SK-N-SH (cell line): ENCODE measurements around the gene SLC45A3. TPM values are rescaled to one million over a fixed set of nuclear protein-coding genes. Genes with fewer than 3 reads are reported as not detected.
A peak's percentile ranks its signal among the peaks of the same experiment; 100 is the strongest.

Experiments
- CTCF ChIA-PET: fragments of 300-600, 350-600 bp; formaldehyde crosslinking; extraction: SDS; loops from one replicate; lab custom pipeline; 2021; lab: Yijun Ruan, JAX
- POLR2A ChIA-PET: fragments of 350-600 bp; sonication (Branson Sonifier 250); formaldehyde crosslinking; extraction: SDS; loops from one replicate; lab custom pipeline; 2020; ENCODE audit warnings: antibody characterized with exemption, inconsistent platforms; lab: Yijun Ruan, JAX
- DNase-seq: peaks from one replicate; pipeline ENCODE4 v3.0.0; 2012
- H2AFZ ChIP-seq: fragments of 200-600 bp; sonication (generic); 2 replicates; pipeline ENCODE4 v1.8.1; 2016; ENCODE audit warnings: antibody characterized with exemption, mild to moderate bottlenecking, low read depth
- H3F3A ChIP-seq: fragments of 200-600 bp; sonication (generic); replicated peaks from 2 replicates; pipeline ENCODE3; 2016; ENCODE audit warnings: antibody characterized with exemption, mild to moderate bottlenecking; ENCODE audit not compliant: insufficient read depth
- H3K27ac ChIP-seq, 2 experiments: fragments of 200-500 bp in 1 of 2; fragments of 200-600 bp in 1 of 2; sonication (Bioruptor generic) in 1 of 2; sonication (generic), shearing (Covaris generic) in 1 of 2; 2 replicates each; pipeline versions ENCODE4 v1.5.1 to v1.6.1; 2014 to 2016; ENCODE audit warnings: low read depth in 2 of 2, inconsistent platforms in 1 of 2, low read length in 1 of 2, mild to moderate bottlenecking in 1 of 2, mixed read lengths in 1 of 2
- H3K27me3 ChIP-seq: fragments of 200-600 bp; sonication (generic), shearing (Covaris generic); 2 replicates; pipeline ENCODE4 v1.6.1; 2016; ENCODE audit warnings: mixed run types; ENCODE audit not compliant: insufficient read depth
- H3K36me3 ChIP-seq, 2 experiments: fragments of 200-500 bp in 1 of 2; fragments of 200-600 bp in 1 of 2; sonication (Bioruptor generic) in 1 of 2; sonication (generic) in 1 of 2; replicated peaks in 1 of 2; 2 replicates each; pipeline versions ENCODE3 to v1.5.1; 2014 to 2016; ENCODE audit warnings: low read length in 1 of 2, mild to moderate bottlenecking in 1 of 2; ENCODE audit not compliant: insufficient read depth in 2 of 2, control insufficient read depth in 1 of 2
- H3K4me1 ChIP-seq, 2 experiments: fragments of 200-500 bp in 1 of 2; fragments of 200-600 bp in 1 of 2; sonication (Bioruptor generic) in 1 of 2; sonication (generic), shearing (Covaris generic) in 1 of 2; 2 replicates each; pipeline versions ENCODE4 v1.5.1 to v1.6.1; 2014 to 2016; ENCODE audit warnings: low read depth in 1 of 2, low read length in 1 of 2, mixed run types in 1 of 2; ENCODE audit not compliant: insufficient read depth in 2 of 2, control insufficient read depth in 1 of 2
- H3K4me2 ChIP-seq: fragments of 200-600 bp; sonication (generic), shearing (Covaris generic); 2 replicates; pipeline ENCODE4 v1.6.1; 2017; ENCODE audit warnings: mixed run types
- H3K4me3 ChIP-seq, 2 experiments: fragments of 200-500 bp in 1 of 2; fragments of 200-600 bp in 1 of 2; sonication (Bioruptor generic) in 1 of 2; sonication (generic), shearing (Covaris generic) in 1 of 2; 2 replicates each; pipeline versions ENCODE4 v1.5.1 to v1.8.1; 2014 to 2016; ENCODE audit warnings: low read depth in 2 of 2, inconsistent platforms in 1 of 2, low read length in 1 of 2, mild to moderate bottlenecking in 1 of 2, mixed read lengths in 1 of 2, moderate library complexity in 1 of 2
- H3K79me2 ChIP-seq: fragments of 200-600 bp; sonication (generic); 2 replicates; pipeline ENCODE4 v1.8.1; 2017; ENCODE audit warnings: mild to moderate bottlenecking; ENCODE audit not compliant: insufficient read depth
- H3K9ac ChIP-seq: fragments of 200-600 bp; sonication (generic); 2 replicates; pipeline ENCODE4 v1.6.1; 2017; ENCODE audit warnings: mixed run types
- H3K9me2 ChIP-seq: fragments of 200-600 bp; sonication (generic); 2 replicates; pipeline ENCODE4 v1.6.1; 2017; ENCODE audit warnings: mixed run types
- H3K9me3 ChIP-seq: fragments of 200-600 bp; sonication (generic); 2 replicates; pipeline ENCODE4 v1.6.1; 2017; ENCODE audit warnings: mixed run types, mild to moderate bottlenecking, moderate library complexity
- H4K20me1 ChIP-seq: fragments of 200-600 bp; sonication (generic); 2 replicates; pipeline ENCODE4 v1.6.1; 2017; ENCODE audit warnings: mild to moderate bottlenecking, mixed run types; ENCODE audit not compliant: insufficient read depth
- CHD2 ChIP-seq: fragments of 150-350 bp; IDR thresholded peaks from 2 replicates; pipeline ENCODE4 v1.6.1; 2018; ENCODE audit warnings: low read length; ENCODE audit not compliant: partially characterized antibody
- ELF1 ChIP-seq: IDR thresholded peaks from 2 replicates; pipeline ENCODE4 v1.4.0; 2012
- EP300 ChIP-seq, 2 experiments: IDR thresholded peaks; 2 replicates each; pipeline versions ENCODE4 v1.4.0 to v1.6.1; 2012; ENCODE audit warnings: borderline replicate concordance in 1 of 2, low read depth in 1 of 2, low read length in 1 of 2
- EZH2phosphoT487 ChIP-seq: fragments of 200-600 bp; sonication (generic); IDR thresholded peaks from 2 replicates; pipeline ENCODE4 v1.6.1; 2017; ENCODE audit warnings: low read depth, mixed run types, mild to moderate bottlenecking, antibody characterized with exemption, moderate library complexity, borderline replicate concordance
- FOSL2 ChIP-seq: IDR thresholded peaks from 2 replicates; pipeline ENCODE4 v1.4.0; 2012; ENCODE audit warnings: low read depth, mild to moderate bottlenecking, moderate library complexity, borderline replicate concordance
- FOXJ3 ChIP-seq: sonication (generic); formaldehyde crosslinking; IDR thresholded peaks from 2 replicates; pipeline ENCODE4 v1.5.1; 2020; ENCODE audit warnings: mild to moderate bottlenecking, missing genetic modification reagents
- GABPA ChIP-seq: IDR thresholded peaks from 2 replicates; pipeline ENCODE4 v1.4.0; 2012; ENCODE audit warnings: low read depth, mild to moderate bottlenecking
- GATA2 ChIP-seq: sonication (generic); formaldehyde crosslinking; IDR thresholded peaks from 2 replicates; pipeline ENCODE4 v1.5.0; 2020; ENCODE audit warnings: mild to moderate bottlenecking, missing genetic modification reagents
- MEF2A ChIP-seq: IDR thresholded peaks from 2 replicates; pipeline ENCODE4 v1.4.0; 2012; ENCODE audit warnings: low read depth, borderline replicate concordance
- MXI1 ChIP-seq: IDR thresholded peaks from 2 replicates; pipeline ENCODE4 v1.6.1; 2012; ENCODE audit warnings: mild to moderate bottlenecking, low read depth, low read length, improper control_type of control experiment
- NFIC ChIP-seq: IDR thresholded peaks from 2 replicates; pipeline ENCODE4 v1.4.0; 2012; ENCODE audit warnings: borderline replicate concordance
- NRF1 ChIP-seq: IDR thresholded peaks from 2 replicates; pipeline ENCODE4 v1.6.1; 2012; ENCODE audit warnings: low read depth, mild to moderate bottlenecking, low read length
- RAD21 ChIP-seq: IDR thresholded peaks from 2 replicates; pipeline ENCODE4 v1.6.1; 2012; ENCODE audit warnings: mild to moderate bottlenecking, low read length
- RCOR1 ChIP-seq: fragments of 150-350 bp; IDR thresholded peaks from 2 replicates; pipeline ENCODE4 v1.6.1; 2017; ENCODE audit warnings: antibody characterized with exemption, low read length
- RFX5 ChIP-seq: IDR thresholded peaks from 2 replicates; pipeline ENCODE4 v1.6.1; 2012; ENCODE audit warnings: mild to moderate bottlenecking, improper control_type of control experiment, low read length
- RXRA ChIP-seq: IDR thresholded peaks from 2 replicates; pipeline ENCODE4 v1.4.0; 2012; ENCODE audit warnings: low read depth, mild to moderate bottlenecking, borderline replicate concordance
- SIN3A ChIP-seq: IDR thresholded peaks from 2 replicates; pipeline ENCODE4 v1.6.1; 2012; ENCODE audit warnings: low read depth, mild to moderate bottlenecking, low read length, moderate library complexity, borderline replicate concordance
- SMC3 ChIP-seq: IDR thresholded peaks from 2 replicates; pipeline ENCODE4 v1.6.1; 2012; ENCODE audit warnings: low read depth, low read length, improper control_type of control experiment
- TAF1 ChIP-seq: IDR thresholded peaks from 2 replicates; pipeline ENCODE4 v1.6.1; 2012; ENCODE audit warnings: low read depth, mild to moderate bottlenecking, low read length, moderate library complexity, borderline replicate concordance
- TCF12 ChIP-seq: IDR thresholded peaks from 2 replicates; pipeline ENCODE4 v1.4.0; 2012
- TEAD4 ChIP-seq: IDR thresholded peaks from 2 replicates; pipeline ENCODE4 v1.4.0; 2012; ENCODE audit warnings: mild to moderate bottlenecking, borderline replicate concordance; ENCODE audit not compliant: insufficient read depth
- YY1 ChIP-seq: IDR thresholded peaks from 2 replicates; pipeline ENCODE4 v1.4.0; 2012; ENCODE audit warnings: low read depth, mild to moderate bottlenecking
- WGBS: methylation state at CpG from one replicate; pipeline ENCODE4 v1.1.6; 2017; ENCODE audit warnings: low lambda C conversion rate; 5-methylcytosine and 5-hydroxymethylcytosine counted together
- polyA plus RNA-seq, 3 experiments: library from polyadenylated mRNA; depleted of rRNA; stranded (reverse); fragments of >200 nt; gene quantifications; 2 replicates each; pipeline ENCODE4 v1.2.3, GENCODE V29; 2012
- TF ChIP-seq, protein P1 (sequence below): IDR thresholded peaks from 2 replicates; pipeline ENCODE4 v1.4.0; 2012; ENCODE audit warnings: low read depth, borderline replicate concordance
- TF ChIP-seq, protein P2 (sequence below): IDR thresholded peaks from 2 replicates; pipeline ENCODE4 v1.4.0; 2012; ENCODE audit warnings: low read depth, borderline replicate concordance
- TF ChIP-seq, protein P3 (sequence below): fragments of 150-350 bp; IDR thresholded peaks from 2 replicates; pipeline ENCODE4 v1.6.1; 2016; ENCODE audit warnings: mild to moderate bottlenecking, low read depth, low read length
- TF ChIP-seq, protein P4 (sequence below): fragments of 150-350 bp; IDR thresholded peaks from 2 replicates; pipeline ENCODE4 v1.6.1; 2017; ENCODE audit warnings: antibody characterized with exemption, low read length, low read depth, borderline replicate concordance

SLC45A3 gene
- polyA plus RNA-seq, 1 of the 3 experiments (the other 2 are of a cell fraction): 4.6 TPM

DNA sequence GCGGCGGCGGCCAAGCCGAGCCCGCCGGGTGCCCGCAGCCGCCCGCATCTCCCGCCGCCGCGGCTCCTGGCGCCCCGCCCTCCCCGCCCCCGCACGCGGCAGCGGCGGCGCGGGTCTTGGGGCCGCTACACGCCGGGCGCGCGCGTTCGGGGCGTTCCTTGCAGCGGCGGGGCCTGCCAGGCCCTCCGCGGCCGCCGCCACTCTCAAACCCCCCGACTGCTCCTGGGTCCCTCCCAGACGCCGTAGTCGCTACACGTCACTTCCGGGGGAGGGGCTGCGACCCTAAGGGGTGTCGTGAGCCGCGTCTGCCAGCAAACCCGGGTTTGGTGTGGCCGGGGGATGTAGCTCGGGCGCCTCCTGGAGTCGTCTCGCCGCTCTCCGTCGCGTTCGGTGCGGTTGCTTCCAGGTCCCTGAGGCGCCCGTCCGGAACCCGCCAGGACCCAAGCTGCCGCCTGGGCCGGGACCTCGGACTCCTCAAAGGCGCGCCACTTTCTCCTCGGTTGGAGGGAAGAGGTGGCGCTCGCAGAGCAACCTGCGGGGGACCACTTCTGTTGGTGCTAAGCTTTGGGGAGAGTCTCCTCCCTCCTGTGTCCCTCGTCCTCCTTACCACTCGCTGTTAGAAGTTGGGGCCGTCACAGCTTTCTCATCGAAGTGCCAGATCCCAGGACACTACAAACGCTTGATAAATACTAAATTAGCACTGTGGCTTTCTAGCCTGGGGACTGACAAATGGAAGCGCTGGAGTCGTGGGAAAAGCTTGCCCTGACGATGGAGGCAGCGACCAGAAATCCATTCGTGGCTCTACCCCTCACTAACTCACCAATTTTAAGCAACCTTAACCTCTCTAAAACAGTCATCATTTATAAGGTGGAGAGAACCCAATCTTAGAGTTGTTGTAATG, 48.3 kb downstream of the SLC45A3 start, which contains the start of gene ELK4:
TSS of gene ELK4 (minus strand) at position 244 of the 901 bp plus-strand sequence. CDS start 8,129 bp downstream, outside the sequence.
- H3K27me3 ChIP-seq: no peaks in the 10 kb centered on the region
- CTCF ChIA-PET: interaction anchor here (0.6 to 7.5 kb wide), 31 partner anchors 9 to 370 kb away, joined by 3 to 94 read pairs (median 6); partner anchors contain the start of genes NUCKS1 and SLC45A3
- POLR2A ChIA-PET: interaction anchor here (0.8 to 2.3 kb wide), 8 partner anchors 9 to 345 kb away, joined by 3 to 12 read pairs (median 4); no protein-coding TSS in a partner anchor
- no peak for TF ChIP-seq MEF2A
- TF ChIP-seq, protein P1, sequence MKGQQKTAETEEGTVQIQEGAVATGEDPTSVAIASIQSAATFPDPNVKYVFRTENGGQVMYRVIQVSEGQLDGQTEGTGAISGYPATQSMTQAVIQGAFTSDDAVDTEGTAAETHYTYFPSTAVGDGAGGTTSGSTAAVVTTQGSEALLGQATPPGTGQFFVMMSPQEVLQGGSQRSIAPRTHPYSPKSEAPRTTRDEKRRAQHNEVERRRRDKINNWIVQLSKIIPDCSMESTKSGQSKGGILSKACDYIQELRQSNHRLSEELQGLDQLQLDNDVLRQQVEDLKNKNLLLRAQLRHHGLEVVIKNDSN: no peak
- TF ChIP-seq TEAD4: no peak
- peak in 1 of 2 experiments; percentile 36; a peak in 1 of 4 replicates for TF ChIP-seq EP300 (IDR thresholded peaks at IDR 0.05; ENCODE audit: borderline replicate concordance in 1 of 2, low read depth in 1 of 2, low read length in 1 of 2)
- TF ChIP-seq NRF1: no peak
- peak; percentile 57; the same call in 1 of the 2 replicates for TF ChIP-seq RCOR1
- TF ChIP-seq TCF12: peak; percentile 25; the same call in 1 of the 2 replicates
- 0 out of 2 replicates have a peak, but pooled peaks have one; percentile 32 for TF ChIP-seq RFX5
- TF ChIP-seq MXI1: peak; percentile 62
- no peak for TF ChIP-seq CHD2
- TF ChIP-seq, protein P2, sequence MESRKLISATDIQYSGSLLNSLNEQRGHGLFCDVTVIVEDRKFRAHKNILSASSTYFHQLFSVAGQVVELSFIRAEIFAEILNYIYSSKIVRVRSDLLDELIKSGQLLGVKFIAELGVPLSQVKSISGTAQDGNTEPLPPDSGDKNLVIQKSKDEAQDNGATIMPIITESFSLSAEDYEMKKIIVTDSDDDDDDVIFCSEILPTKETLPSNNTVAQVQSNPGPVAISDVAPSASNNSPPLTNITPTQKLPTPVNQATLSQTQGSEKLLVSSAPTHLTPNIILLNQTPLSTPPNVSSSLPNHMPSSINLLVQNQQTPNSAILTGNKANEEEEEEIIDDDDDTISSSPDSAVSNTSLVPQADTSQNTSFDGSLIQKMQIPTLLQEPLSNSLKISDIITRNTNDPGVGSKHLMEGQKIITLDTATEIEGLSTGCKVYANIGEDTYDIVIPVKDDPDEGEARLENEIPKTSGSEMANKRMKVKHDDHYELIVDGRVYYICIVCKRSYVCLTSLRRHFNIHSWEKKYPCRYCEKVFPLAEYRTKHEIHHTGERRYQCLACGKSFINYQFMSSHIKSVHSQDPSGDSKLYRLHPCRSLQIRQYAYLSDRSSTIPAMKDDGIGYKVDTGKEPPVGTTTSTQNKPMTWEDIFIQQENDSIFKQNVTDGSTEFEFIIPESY: 0 out of 2 replicates have a peak, but pooled peaks have one; percentile 49
- no peak for TF ChIP-seq EZH2phosphoT487
- TF ChIP-seq SMC3: peak; percentile 71
- TF ChIP-seq FOXJ3 (CRISPR knock-in tag): no peak
- peak; percentile 78 for TF ChIP-seq GABPA
- no peak for TF ChIP-seq RXRA
- TF ChIP-seq TAF1: peak; percentile 75
- TF ChIP-seq RAD21: peak; percentile 77
- TF ChIP-seq FOSL2: no peak
- TF ChIP-seq SIN3A: peak; percentile 42; the same call in 1 of the 2 replicates
- no peak for TF ChIP-seq NFIC
- TF ChIP-seq GATA2 (CRISPR knock-in tag): no peak
- TF ChIP-seq, protein P3, sequence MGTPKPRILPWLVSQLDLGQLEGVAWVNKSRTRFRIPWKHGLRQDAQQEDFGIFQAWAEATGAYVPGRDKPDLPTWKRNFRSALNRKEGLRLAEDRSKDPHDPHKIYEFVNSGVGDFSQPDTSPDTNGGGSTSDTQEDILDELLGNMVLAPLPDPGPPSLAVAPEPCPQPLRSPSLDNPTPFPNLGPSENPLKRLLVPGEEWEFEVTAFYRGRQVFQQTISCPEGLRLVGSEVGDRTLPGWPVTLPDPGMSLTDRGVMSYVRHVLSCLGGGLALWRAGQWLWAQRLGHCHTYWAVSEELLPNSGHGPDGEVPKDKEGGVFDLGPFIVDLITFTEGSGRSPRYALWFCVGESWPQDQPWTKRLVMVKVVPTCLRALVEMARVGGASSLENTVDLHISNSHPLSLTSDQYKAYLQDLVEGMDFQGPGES: no peak
- TF ChIP-seq, protein P4, sequence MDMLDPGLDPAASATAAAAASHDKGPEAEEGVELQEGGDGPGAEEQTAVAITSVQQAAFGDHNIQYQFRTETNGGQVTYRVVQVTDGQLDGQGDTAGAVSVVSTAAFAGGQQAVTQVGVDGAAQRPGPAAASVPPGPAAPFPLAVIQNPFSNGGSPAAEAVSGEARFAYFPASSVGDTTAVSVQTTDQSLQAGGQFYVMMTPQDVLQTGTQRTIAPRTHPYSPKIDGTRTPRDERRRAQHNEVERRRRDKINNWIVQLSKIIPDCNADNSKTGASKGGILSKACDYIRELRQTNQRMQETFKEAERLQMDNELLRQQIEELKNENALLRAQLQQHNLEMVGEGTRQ: no peak
- TF ChIP-seq YY1: no peak; the same call in 1 of the 2 replicates
- TF ChIP-seq ELF1: peak; percentile 53; the same call in 1 of the 2 replicates

More for the DNA sequence above, 48.3 kb downstream of the SLC45A3 start, which contains the start of gene ELK4:
- peaks cover 0 to 9% of the 10 kb centered on the region in 2 experiments; a peak in 2 of 4 replicates for H3K4me1 ChIP-seq
- peaks cover 13% of the 10 kb centered on the region for H3F3A ChIP-seq
- H3K36me3 ChIP-seq: peaks cover 2 to 7% of the 10 kb centered on the region in 2 experiments
- peak within 1 kb of the TSS; percentile 85 for H3K9ac ChIP-seq
- H4K20me1 ChIP-seq: no peaks in the 10 kb centered on the region
- H3K79me2 ChIP-seq: peaks cover 41% of the 10 kb centered on the region
- peak within 1 kb of the TSS; percentile 87 for H3K4me2 ChIP-seq
- H3K9me2 ChIP-seq: no peaks in the 10 kb centered on the region
- peak within 1 kb of the TSS; percentile 95 for H3K27ac ChIP-seq
- no peaks in the 10 kb centered on the region for H3K9me3 ChIP-seq
- H2AFZ ChIP-seq: peak within 1 kb of the TSS; percentile 73
- WGBS: 6% methylated on average over 33 of the region's 83 CpGs
- peak within 1 kb of the TSS; percentile 77 to 83 for H3K4me3 ChIP-seq
- DNase-seq: peak; percentile 98
